GM20431 (cell line): ENCODE results near the gene TMEM266.

Source experiments
- in situ Hi-C: fragments of 300-500 bp; cut with MseI, MboI; formaldehyde crosslinking; loops from one replicate; pipeline ENCODE4 v1.15.0; 2020; ENCODE audit warnings: low sequenced_read_pairs; ENCODE audit not compliant: unreplicated experiment

TMEM266 gene

DNA sequence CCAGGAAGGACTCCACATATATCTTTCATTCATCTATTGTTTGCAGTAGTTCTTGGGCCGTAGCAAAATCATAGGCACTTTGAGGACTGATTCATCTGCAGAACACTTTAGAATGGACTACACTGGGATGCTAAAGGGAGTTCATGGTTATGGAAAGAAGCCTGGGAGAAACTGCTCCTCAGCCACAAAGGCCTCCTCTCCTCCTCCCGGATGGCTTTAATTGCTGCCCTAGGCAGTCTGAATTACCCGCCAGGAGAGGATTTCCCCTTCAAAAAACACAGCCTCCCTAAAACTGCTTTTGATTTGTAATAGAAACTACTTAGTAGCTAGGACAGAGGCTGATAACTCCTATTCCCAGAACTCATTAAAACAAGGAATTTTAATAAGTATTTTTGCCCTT, 4.6 kb downstream of the TMEM266 start:
- in situ Hi-C loops = no loop called here

GRCh38 chr15:76065245-76065644, 5.5 kb downstream of the TMEM266 start:
- in situ Hi-C loops = no loop called here

DNA sequence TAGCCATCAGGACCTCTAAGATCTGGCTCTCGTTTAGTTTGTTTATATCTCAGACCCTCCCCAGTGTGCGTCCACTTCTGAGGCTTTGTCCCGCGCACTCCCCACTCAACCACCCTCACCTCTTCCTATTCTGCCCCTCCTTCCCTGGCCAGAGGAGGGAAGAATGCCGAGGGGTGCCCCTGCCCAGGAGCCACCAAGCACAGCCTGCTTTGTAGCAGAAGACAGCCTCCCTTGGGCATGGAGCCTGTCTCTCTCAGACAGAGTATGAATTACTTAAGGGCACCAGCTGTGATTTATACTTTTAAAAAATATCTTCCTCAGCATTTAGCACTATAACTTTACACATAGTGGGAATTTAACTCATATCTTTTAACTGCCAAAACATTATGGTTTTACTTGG, 6.0 kb downstream of the TMEM266 start:
- in situ Hi-C loops = no loop called here

- in situ Hi-C loops = no loop called here
These were observed 10.4 kb downstream of the TMEM266 start for GRCh38 chr15:76070192-76070591.

GRCh38 chr15:76070921-76071635, 11.3 kb downstream of the TMEM266 start:
- in situ Hi-C loops = no loop called here

- in situ Hi-C loops = no loop called here
These were observed 12.0 kb downstream of the TMEM266 start for GRCh38 chr15:76071806-76072205.

- in situ Hi-C loops = no loop called here
These were observed 13.8 kb downstream of the TMEM266 start for GRCh38 chr15:76073554-76073953.

- in situ Hi-C loops = no loop called here
These were observed 15.3 kb downstream of the TMEM266 start for GRCh38 chr15:76075046-76075445.

DNA sequence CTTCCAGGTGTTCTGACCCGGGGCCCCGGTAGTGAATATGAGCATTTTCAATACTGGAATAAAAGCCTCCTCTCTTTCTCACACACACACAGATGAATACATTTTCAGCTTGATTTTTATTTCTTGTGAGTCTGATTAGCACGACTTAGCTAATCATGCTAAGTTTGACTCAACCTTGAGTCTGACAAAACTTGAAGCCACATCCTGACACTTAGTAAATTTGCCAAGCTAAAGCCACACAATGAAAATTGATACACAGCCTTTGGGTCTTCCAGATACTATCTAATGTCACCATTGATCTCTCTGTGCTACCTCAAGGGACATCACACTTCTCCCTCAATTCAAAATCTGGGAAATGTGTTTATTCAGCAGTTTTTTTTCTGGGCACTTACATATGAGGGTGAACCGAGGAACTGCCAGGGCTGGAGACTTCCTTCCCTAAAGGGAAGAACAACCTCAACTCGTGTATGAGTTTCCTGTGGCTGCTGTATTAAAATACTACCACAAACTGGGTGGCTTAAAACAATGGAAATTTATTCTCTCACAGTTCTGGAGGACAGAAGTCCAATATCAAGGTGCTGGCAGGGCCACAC, 18.6 kb downstream of the TMEM266 start:
- in situ Hi-C loops = no loop called here

- in situ Hi-C loops = no loop called here
These were observed 24.5 kb downstream of the TMEM266 start for GRCh38 chr15:76084256-76084655.

- in situ Hi-C loops = no loop called here
These were observed 38.9 kb downstream of the TMEM266 start for GRCh38 chr15:76098685-76099084.

GRCh38 chr15:76099388-76099787, 39.6 kb downstream of the TMEM266 start:
- in situ Hi-C loops = no loop called here

DNA sequence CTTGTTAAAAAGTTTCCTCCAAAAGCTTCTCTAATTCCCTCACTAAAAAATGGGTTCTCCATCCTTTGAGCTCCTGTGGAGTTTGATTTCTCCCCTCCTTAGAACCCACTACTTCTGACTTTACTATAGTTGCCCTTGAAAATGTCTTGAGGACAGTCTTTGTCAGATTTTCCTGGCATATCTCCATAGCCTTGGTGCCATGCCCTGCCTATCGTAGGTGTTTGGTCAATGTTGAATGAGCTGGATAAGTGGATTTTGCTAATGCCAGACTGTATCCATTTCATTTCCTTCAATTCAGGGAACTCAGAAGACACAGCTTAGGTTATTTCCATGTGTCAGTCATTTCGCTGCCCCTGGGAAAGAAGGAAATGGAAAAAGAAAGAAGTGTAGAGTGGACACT, 40.6 kb downstream of the TMEM266 start:
- in situ Hi-C loops = no loop called here

- in situ Hi-C loops = no loop called here
These were observed 41.9 kb downstream of the TMEM266 start for GRCh38 chr15:76101655-76102054.

DNA sequence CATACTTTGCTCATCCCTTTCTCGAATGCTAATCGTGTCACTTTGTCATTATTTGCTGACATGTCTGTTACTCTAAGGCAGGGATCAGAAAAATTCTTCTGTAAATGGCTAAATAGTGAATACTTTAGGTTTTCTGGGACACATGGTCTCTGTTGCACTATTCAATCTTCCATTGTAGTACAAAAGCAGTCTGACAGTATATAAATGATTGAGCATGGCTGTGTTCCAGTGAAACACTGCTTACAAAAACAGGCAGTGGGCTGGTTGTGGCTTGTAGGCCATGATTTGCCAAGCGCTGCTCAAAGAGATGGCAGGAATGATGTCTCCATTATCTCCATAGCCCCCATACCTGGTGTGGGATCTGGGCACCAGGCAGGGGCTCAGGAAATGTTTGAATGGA, 45.6 kb downstream of the TMEM266 start:
- in situ Hi-C loops = no loop called here

DNA sequence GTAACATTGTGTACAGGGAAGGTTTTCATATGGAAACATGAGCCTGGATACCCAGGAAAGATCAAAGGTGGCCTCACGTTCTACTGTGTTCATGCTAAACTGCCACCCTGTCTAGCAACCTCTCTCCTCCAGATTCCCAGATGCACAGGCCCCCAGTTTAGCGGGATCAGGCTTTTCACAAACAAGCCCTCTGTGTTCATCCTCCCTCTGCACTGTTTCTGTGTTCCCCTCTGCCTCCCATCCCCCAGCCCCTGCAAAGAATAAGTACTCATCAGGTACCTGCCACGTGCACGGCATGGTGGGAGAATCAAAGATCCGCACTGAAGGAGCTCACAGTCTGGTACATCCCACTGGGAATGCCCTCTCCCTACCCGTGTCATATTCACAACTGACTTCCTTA, 46.1 kb downstream of the TMEM266 start:
- in situ Hi-C loops = no loop called here

DNA sequence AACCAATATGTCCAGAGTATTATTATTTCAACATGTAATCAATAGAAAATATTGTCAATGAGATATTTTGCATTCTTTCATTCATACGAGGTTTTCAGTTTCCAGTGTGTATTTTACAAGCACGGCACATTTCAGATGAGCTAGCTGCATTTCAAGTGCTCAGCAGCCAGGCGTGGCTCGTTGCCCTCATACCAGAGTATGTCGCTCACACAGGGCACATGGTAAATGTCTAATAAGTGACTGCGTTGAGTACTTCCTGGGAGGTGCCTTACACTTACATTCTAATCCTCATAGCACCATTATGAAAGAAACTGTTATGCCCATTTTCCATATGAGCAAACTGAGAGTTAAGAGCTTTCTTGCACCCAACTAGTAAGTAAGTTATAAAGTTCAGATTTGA, 47.4 kb downstream of the TMEM266 start:
- in situ Hi-C loops = no loop called here

- in situ Hi-C loops = no loop called here
These were observed 48.4 kb downstream of the TMEM266 start for GRCh38 chr15:76108021-76108723.

- in situ Hi-C loops = no loop called here
These were observed 49.3 kb downstream of the TMEM266 start for GRCh38 chr15:76109046-76109445.

DNA sequence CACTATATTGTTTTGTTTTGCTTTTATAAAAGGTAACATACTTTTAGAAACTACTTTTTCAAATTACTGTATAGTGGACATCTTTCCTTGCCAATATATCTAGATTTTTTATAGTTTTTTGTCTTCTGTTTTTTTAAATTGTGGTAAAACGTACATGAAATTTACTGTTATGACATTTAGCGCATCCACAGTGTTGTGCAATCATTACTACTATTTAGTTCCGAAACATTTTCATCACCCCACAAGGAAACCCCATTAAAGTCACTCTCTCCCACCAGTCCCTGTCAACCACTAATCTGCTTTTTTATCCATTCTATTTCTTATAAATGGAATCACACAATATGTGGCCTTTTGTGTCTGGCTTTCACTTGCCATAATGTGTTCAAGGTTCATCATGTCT, 54.8 kb downstream of the TMEM266 start:
- in situ Hi-C loops = no loop called here

DNA sequence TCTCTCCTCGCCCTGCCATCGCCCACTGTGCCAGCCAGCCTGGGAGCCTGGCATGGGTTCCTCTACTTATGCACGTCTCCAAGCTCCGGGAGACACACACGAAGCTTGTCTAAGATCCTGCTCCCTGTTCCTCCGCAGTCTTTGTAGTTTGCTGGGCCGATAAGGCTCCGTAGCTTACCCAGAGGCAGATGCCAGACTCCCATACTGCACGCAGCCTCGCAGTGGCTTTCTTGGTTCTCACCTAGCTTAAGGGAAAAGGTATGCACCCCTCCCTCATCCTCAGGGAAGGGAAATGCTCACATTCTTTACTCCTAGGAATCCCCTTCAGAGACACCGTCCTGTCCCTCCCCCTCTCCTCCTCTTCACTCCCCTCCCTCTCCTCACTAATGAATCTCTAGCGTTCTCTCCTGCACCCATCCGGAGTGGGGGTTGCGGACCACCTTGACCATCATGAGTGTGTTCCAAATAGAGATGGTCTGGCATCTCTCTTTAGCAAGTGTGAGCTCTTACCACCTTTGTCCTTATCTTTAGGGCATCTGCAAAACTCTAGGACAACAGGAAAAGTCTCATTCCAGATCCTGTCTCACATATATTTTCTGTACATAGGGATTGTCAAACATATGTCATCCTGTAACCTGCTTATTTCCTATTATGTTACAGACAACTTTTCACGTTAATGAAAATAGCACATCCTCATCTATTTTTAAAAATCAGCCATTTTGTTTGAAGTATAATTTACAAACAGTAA, 56.5 kb downstream of the TMEM266 start:
- in situ Hi-C loops = no loop called here
